GM19452 (cell line): ENCODE measurements around the gene MINDY4.
"Not testable (repeated sequence)": the region's sequence is repeated elsewhere in the genome, so short reads cannot be mapped to it uniquely, and the experiment has no call there.

Experiments
- ATAC-seq: cut with Tn5 transposase; IDR thresholded peaks from one replicate; pipeline ENCODE4 v1.9.1; 2021; ENCODE audit not compliant: unreplicated experiment

The MINDY4 gene

GRCh38 chr7:30831936-30832335 is 60.7 kb downstream of the MINDY4 start:
- no peak for ATAC-seq

GRCh38 chr7:30834017-30834674 is 62.9 kb downstream of the MINDY4 start:
- ATAC-seq: not testable (repeated sequence)

GRCh38 chr7:30835396-30835915 is 64.2 kb downstream of the MINDY4 start:
- no peak for ATAC-seq

- ATAC-seq: no peak
Observed at GRCh38 chr7:30836991-30837390, 65.8 kb downstream of the MINDY4 start.

- no peak for ATAC-seq
Observed at GRCh38 chr7:30837581-30837980, 66.4 kb downstream of the MINDY4 start.

GRCh38 chr7:30838008-30838407 is 66.8 kb downstream of the MINDY4 start:
- no peak for ATAC-seq

- ATAC-seq: no peak
Observed at GRCh38 chr7:30840141-30841024, 69.2 kb downstream of the MINDY4 start.

GRCh38 chr7:30841025-30841735 is 70.0 kb downstream of the MINDY4 start:
- no peak for ATAC-seq

- ATAC-seq: no peak
Observed at GRCh38 chr7:30841801-30842541, 70.8 kb downstream of the MINDY4 start.

- no peak for ATAC-seq
Observed at GRCh38 chr7:30842542-30843451, 71.6 kb downstream of the MINDY4 start.

GRCh38 chr7:30843741-30844482 is 72.7 kb downstream of the MINDY4 start:
- no peak for ATAC-seq

- no peak for ATAC-seq
Observed at GRCh38 chr7:30844483-30844874, 73.3 kb downstream of the MINDY4 start.

GRCh38 chr7:30844916-30845315 is 73.7 kb downstream of the MINDY4 start:
- no peak for ATAC-seq

- ATAC-seq: no peak
Observed at GRCh38 chr7:30845426-30846135, 74.4 kb downstream of the MINDY4 start.

GRCh38 chr7:30846378-30846777 is 75.2 kb downstream of the MINDY4 start:
- no peak for ATAC-seq

- no peak for ATAC-seq
Observed at GRCh38 chr7:30848121-30848855, 77.1 kb downstream of the MINDY4 start.

- ATAC-seq: no peak
Observed at GRCh38 chr7:30849565-30849964, 78.3 kb downstream of the MINDY4 start.

GRCh38 chr7:30850426-30850825 is 79.2 kb downstream of the MINDY4 start:
- no peak for ATAC-seq
